ENCODE results near the gene PLCB3.

PLCB3 gene

GRCh38 chr11:64251016-64251752 is at the start of gene PLCB3:
TSS of gene PLCB3 (plus strand) at chr11:64251530. CDS start at chr11:64251650, 120 bp downstream.
- TF ChIP-seq, protein P1, sequence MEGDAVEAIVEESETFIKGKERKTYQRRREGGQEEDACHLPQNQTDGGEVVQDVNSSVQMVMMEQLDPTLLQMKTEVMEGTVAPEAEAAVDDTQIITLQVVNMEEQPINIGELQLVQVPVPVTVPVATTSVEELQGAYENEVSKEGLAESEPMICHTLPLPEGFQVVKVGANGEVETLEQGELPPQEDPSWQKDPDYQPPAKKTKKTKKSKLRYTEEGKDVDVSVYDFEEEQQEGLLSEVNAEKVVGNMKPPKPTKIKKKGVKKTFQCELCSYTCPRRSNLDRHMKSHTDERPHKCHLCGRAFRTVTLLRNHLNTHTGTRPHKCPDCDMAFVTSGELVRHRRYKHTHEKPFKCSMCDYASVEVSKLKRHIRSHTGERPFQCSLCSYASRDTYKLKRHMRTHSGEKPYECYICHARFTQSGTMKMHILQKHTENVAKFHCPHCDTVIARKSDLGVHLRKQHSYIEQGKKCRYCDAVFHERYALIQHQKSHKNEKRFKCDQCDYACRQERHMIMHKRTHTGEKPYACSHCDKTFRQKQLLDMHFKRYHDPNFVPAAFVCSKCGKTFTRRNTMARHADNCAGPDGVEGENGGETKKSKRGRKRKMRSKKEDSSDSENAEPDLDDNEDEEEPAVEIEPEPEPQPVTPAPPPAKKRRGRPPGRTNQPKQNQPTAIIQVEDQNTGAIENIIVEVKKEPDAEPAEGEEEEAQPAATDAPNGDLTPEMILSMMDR (conservative IDR thresholded peaks at IDR 0.05) = peak; percentile 100
- H3K27ac ChIP-seq = peak within 1 kb of the TSS; percentile 89

- peak overlapping the region; percentile 19 for H3K27ac ChIP-seq
- TF ChIP-seq, protein P1 (conservative IDR thresholded peaks at IDR 0.05) = no peak
Measured at GRCh38 chr11:64201543-64201942, 49.8 kb upstream of the PLCB3 start.

DNA sequence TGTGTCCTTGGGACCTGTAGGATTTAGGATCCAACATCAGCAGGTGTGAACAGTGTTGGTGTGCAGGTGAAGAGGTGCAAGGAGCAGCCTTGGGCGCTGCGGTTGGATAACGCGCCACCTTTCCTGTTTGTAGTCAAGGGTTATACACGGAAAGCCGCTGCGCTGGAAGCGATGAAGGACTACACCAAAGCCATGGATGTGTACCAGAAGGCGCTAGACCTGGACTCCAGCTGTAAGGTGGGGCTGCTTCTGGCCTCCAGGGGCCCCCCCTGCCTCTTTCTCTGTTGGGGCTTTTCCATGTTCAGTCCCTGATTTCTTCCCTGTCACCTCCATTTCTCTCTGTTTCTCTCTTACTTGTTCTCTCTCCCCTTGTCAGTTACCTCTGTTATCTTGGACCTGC is 48.3 kb upstream of the PLCB3 start:
- TF ChIP-seq, protein P1 (conservative IDR thresholded peaks at IDR 0.05) = no peak
- peak overlapping the region; percentile 19 for H3K27ac ChIP-seq

DNA sequence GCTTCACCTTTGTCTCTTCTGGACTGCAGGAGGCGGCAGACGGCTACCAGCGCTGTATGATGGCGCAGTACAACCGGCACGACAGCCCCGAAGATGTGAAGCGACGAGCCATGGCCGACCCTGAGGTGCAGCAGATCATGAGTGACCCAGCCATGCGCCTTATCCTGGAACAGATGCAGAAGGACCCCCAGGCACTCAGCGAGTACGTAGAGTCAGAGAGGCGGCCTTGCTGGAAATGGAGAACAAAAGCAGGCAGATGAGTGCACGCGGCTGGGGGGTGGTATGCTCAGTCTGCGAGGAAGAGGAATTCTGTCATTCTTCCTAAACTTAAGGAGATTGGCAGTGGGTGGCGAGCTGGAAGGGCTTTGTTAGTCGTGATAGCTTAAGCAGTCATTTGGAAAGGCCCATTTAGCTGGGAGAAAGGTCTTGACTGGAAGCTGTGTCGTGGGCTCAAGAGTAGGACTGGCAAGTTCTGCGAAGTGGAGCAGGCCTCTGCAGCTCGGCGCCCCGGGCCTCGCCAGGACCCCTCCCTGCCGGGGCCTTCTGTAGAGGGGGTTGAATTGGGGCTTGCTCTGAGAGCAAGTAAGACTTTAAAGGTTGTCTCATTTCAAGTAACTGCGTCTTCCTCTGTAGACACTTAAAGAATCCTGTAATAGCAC is 47.8 kb upstream of the PLCB3 start:
- TF ChIP-seq, protein P1 (conservative IDR thresholded peaks at IDR 0.05) = no peak
- H3K27ac ChIP-seq = peak overlapping the region; percentile 19

- H3K27ac ChIP-seq = peak overlapping the region; percentile 19
- TF ChIP-seq, protein P1 (conservative IDR thresholded peaks at IDR 0.05) = no peak
Measured at GRCh38 chr11:64204080-64204440, 47.3 kb upstream of the PLCB3 start.

- peak overlapping the region; percentile 19 for H3K27ac ChIP-seq
- TF ChIP-seq, protein P1 (conservative IDR thresholded peaks at IDR 0.05) = peak; percentile 100
Measured at GRCh38 chr11:64204464-64204989, 46.8 kb upstream of the PLCB3 start.

DNA sequence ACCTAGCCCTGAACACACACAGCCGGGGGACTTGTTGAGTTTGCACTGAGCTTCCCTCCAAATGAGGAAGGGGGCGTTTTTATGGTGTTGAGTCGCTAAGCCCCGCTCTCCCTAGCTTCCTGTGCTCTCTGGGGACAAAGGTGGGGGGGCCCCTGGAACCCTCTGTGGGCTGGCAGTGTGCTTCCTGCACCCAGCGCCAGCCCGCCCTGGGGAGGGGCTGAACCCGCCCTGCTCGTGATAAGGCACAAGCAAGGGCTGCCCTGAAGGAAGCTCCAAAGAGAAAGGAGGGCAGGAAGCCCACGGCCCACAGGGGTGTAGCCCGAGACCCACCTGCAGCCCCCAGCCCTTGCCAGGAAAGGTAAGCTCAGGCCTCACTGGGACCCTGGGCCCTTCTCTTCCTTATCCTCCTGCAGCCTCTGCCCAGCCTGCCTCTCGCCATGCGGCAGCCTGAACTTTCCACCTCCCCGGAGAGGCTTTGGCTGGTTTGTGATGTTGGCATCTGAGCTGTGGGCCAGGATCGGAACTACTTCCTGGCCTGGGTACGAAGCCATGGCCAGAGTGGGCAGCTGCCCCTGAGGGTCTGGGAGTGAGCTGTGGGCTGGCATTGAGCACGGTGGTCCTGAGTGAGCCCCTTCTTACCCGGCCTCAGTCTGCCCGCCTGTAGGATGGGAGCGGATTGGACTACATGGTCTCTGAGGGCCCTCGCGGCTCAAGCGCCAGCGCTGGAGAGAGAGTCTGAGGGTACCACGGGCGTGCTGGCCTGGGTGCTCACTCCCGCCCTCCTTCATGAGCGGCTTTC is 44.7 kb upstream of the PLCB3 start, which contains the start of gene FERMT3:
TSS of gene FERMT3 (plus strand) at position 265 of the 799 bp plus-strand sequence. CDS start 644 bp downstream, outside the sequence.
- peak within 1 kb of the TSS; percentile 19 for H3K27ac ChIP-seq
- TF ChIP-seq, protein P1 (conservative IDR thresholded peaks at IDR 0.05) = no peak

All from VCaP (cell line).